Activated CD4-positive, alpha-beta T cell treated with anti-CD3 and anti-CD28 coated beads, Interleukin-2, amount 50 U/mL, for 48 hours (primary cell): ENCODE measurements around the gene KCNG3.

Experiments
- DNase-seq, 2 experiments: peaks; one replicate each; pipeline ENCODE4 v3.0.0-alpha.2; 2020

Gene KCNG3, protein sequence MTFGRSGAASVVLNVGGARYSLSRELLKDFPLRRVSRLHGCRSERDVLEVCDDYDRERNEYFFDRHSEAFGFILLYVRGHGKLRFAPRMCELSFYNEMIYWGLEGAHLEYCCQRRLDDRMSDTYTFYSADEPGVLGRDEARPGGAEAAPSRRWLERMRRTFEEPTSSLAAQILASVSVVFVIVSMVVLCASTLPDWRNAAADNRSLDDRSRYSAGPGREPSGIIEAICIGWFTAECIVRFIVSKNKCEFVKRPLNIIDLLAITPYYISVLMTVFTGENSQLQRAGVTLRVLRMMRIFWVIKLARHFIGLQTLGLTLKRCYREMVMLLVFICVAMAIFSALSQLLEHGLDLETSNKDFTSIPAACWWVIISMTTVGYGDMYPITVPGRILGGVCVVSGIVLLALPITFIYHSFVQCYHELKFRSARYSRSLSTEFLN

DNA sequence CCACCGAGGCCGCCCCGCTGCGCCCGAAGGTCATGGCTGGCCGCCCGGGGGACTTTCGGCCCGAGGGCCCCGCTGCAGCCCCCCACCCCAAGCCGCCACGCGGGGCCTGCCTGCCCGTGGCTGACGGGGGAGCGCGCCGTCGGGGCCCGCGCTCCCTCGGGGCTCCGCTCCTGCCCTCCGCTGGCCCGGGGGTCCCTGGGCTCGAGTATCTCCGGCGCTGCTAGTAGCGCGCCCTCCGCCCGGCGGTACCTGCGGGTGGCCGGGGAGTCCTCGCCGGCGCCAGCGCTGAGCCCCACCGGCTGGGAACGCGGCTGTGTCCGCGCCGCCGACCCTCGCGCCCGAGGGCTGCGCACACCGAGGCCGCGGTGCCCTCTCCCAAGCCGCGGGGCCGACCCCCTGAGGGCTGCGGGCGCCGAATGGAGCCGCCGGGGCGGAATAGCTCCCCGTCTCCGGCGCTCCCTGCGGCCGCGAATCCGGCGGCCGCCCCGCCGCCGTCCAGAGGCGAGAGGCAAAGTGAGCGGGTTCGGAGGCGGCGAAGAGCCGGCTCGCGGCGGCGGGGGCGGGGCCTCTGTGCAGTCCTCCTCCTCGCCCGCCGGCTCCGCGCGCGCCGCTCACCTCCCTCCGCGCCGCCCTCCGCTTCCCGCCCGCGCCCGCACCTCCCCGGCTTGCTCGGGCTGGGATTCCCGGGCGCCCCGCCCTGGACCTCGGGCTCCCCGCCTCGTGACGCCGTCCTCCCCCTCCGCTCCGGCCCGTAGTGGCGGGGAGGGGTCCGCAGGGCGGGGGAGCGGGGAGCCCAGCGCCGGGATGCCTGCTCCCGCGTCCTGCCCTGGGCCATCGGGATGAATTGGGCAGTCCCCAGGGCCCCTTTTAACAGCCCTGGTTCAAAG is at the start of gene KCNG3:
TSS of gene KCNG3 (minus strand) at position 515 of the 887 bp plus-strand sequence. CDS start at position 34, 481 bp downstream.
- peak; percentile 64 to 73 for DNase-seq

DNA sequence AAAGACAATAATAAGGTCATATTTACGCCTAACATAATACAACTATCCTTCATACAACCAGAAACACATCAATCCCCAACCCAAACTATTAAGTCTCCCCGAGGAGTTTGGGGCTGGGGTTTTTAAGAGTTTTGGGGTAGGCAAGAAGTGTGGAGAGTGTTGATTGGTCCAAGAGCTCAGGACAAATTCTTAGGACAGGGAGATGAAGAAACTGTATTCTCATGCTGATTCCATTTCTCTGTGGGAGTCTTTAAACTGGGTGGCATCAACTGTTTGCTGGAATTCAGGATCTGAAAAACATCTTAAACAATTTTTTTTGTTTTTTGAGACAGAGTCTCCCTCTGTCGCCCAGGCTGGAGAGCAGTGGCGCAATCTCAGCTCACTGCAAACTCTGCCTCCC is 49.1 kb upstream of the KCNG3 start:
- DNase-seq = no peak

DNA sequence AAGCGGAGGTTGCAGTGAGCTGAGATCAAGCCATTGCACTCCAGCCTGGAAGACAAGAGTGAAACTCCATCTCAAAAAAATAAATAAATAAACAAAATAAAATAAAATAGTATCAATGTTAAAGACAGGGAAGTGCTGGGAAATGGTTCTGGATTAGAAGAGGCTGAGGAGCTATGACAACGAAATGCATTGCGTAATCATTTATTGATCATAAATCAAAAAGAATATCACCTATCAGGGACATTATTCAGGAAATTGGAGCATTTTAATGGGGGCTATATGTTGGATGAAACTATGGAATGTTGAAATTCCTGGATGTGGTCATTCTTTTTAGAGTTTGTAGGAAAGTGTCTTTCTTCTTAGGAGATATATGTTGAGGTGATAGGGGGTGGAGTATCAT is 43.7 kb upstream of the KCNG3 start:
- DNase-seq = no peak

DNA sequence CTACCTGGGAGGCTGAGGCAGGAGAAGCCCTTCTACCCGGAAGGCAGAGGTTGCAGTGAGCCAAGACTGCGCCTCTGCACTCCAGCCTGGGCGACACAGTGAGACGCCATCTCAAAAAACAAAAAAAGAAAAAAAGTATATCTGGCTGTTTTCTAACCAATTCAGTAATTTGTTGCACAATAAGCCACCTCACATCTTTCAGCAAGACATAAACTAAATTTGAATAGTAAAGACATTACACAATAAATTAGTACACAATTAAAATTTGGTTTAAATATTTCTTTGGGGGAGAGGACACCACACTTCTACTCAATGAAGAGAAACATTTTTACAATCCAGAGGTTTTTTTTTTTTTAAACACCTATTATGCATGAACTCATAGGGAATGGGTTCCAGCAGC is 38.6 kb upstream of the KCNG3 start:
- DNase-seq = no peak

DNA sequence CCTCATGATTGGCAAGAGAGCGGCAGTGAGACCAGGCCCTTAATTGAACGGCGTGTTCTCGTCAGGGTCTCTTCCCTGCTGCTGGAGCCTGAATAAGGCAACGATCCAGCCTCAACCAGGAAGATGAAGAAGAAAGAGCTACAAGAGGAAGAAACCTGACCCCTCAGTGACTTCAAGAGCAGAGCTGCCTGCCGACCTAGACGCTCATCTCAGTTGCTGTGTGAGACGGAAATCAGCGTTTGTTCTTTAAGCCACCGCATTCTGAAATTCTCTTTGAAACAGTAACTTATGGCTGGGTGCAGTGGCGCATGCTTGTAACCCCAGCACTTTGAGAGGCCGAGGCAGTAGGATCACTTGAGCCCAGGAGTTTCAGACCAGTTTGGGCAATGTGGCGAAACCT is 29.6 kb upstream of the KCNG3 start:
- no peak for DNase-seq

DNA sequence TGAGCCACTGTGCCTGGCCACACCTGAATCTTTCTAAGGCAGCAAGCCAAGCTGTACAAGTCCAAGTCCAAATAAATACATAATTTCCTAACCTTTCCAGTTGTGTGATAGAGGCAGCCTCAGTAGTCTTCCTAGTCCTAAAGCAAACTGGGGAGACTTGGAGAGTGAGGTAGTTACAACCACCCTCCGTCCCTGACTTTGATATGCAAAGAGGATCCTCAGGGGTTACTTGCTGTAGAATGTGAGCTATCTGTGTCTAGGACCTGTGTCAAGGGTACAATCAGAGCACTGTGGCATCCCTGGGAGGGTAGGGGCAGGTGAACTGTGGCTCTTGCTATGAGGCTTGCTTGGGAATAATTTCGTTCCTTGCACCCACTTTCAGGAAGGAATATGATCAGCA is 28.3 kb upstream of the KCNG3 start:
- DNase-seq = no peak

DNA sequence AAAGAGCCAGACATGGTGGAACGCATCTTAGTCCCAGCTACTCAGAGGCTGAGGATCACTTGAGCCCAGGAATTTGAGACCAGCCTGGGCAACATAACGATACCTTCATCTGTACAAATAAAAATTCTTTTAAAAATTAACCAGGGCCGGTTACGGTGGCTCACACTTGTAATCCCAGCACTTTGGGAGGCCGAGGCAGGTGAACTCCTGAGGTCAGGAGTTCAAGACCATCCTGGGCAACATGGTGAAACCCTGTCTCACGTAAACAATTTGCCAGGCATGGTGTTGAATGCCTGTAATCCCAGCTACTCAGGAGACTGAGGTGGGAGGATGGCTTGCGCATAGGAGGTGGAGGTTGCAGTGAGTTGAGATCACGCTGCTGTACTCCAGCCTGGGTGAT is 25.8 kb upstream of the KCNG3 start:
- DNase-seq = no peak

DNA sequence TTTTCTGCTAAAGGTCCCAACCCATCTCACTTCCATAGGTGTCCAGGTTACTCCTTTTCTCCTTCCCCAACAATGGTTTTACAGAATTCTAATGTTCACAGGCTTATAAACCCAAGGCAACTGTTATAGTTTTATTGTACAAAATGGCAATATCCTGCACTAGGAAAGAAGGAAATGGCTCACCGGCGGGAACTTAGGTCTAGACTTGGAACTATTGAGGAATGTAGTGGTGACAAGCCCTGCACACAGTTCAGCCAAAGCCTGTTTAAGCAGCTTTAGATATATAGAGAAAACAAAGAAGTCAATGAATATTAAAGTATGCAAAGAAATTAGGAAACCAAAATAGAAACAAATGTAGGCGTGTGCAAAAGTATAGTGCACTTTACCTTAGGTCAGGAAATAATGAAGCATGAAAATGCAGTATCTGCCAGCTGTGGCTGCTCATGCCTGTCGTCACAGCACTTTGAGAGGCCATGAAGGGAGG is 22.7 kb upstream of the KCNG3 start:
- no peak for DNase-seq

DNA sequence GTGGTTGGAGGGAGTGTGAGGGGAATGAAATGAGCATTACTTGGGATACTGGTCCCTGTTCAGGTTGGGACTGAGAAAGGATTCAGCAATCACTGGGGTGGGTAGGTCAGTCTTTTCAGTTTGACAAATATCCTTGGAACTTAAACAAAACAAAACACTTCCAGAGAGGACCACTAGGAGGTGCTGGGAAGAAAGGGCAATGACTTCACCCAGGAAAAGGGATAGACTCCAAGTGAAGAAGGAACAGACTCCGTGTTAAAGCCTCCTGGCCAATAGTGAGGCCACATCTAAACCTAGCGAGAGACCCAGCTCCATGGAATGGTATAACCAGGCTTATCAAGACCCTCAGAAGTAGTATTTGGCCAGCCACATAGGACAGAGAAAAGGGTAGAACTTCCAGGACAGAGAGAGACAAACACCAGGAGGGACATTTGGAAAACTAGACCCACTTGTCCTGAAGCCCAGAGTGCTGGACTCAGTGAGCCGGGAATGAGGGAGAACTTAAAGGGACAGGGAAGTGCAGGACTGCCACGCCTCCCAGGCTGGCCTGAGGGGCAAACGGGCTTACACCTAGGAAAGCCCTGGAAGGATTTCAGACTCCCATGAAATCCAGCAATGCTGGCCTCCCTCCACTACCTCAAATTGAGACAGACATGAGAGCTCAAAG is 19.6 kb upstream of the KCNG3 start:
- DNase-seq = peak in 1 of 2 experiments; percentile 10

DNA sequence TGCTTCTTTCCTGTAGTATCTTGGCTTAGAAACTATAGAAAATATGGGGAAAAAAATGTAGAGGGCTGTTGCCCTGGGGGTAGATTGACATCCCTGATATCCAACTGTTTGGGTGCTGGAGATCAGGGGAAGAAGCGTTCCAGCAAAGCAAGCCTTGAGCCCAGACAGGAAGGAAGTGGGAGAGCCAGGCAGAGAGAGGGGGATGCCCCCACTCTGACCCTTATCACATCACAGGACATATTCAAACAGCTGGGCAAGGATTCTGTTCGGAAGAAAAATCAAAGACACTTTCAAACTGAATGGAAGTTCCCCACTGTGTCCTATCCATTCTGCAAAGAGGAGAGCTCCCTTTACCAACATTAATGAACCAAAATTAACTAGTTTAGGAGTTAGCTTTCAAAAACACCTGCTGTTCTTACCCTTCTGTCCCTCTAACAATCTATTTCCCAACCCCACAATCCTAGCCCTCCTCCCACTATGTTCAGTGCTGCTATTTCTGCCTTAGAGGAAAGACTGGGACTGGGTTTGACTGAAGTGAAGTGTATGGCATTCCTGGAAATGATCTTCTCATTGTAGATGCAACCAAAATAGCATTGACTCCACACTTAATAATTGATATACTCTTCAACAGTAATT is 16.9 kb upstream of the KCNG3 start:
- DNase-seq = no peak

DNA sequence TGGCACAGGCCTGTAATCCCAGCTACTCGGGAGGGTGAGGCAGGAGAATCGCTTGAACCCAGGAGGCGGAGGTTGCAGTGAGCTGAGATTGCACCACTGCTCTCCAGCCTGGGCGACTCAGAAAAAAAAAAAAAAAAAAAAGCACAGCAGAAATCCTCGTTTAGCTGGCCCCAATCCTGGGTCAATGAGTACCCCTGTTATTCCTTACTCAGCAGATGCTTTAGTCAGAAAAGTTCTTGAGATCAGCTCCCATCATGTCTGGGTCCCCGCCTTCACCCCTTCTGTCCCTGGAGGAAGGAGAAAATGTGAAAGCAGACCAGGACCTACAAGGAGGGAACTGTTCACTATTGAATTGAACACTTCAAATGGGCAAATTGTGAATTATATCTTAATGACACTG is 16.4 kb upstream of the KCNG3 start:
- DNase-seq = no peak

DNA sequence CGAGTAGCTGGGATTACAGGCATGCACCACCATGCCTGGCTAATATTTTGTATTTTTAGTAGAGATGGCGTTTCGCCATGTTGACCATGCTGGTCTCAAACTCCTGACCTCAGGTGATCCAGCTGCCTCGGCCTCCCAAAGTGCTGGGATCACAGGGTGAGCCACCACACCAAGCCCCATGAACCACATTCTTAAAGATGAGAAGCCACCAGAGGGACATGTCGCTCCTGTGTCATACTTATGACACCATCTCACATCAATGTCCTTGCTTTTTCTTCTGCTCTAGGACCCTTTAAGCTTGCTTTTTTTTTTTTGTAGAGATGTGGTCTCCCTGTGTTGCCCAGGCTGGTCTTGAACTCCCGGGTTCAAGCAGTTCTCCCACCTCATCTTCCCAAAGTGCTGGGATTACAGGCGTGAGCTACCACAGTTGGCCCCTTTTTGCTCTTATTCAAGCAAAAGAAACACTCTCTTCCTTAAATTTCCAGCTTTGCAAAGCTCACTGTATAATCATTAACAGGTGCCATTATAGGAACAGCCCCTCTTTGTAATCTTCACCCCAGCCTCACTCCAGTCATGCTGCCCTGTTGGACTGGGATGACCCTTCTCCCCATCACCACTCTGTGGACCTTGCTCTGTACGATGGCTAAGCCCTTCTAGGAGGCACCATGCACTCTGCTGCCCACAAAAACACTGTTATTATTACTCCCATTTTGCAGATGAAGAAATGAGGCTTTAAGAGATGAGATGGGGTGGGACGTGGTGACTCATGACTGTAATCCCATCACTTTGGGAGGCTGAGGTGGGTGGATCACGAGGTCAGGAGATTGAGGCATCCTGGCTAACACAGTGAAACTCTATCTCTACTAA is 10.8 kb upstream of the KCNG3 start:
- no peak for DNase-seq

DNA sequence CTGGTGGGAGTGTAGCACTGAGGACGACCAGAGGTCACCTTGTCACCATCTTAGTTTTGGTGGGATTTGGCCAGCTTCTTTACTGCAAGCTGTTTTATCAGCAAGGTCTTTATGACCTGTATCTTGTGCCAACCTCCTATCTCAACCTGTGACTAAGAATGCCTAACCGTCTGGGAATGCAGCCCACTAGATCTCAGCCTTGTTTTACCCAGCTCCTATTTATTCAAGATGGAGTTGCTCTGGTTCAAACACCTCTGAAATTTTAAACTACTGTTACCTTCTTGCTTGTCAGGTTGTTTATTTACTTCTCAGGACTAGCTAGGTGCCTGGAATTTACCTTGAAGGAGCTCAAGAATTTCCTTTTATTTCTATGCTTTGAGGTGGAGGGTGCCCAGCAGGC is 9.5 kb upstream of the KCNG3 start:
- no peak for DNase-seq

DNA sequence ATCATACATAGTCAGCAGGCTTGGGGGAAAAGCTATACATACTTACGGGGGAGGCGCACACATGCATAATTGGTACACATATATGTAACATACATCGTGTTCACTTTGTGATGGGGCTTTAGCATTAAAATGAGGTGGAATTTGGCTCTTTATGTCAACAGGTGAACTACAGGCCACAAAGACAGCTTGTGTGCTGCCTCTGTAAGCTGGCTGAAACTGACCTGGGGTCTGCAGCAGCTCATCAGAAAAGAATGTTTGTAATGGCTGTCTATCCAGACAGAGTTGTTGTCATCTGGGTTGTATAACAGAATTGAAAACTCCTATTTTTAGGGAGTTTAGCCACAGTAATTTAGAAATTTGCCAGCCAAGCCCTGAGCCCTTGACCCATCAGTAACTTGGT is 4.7 kb upstream of the KCNG3 start:
- DNase-seq = no peak

DNA sequence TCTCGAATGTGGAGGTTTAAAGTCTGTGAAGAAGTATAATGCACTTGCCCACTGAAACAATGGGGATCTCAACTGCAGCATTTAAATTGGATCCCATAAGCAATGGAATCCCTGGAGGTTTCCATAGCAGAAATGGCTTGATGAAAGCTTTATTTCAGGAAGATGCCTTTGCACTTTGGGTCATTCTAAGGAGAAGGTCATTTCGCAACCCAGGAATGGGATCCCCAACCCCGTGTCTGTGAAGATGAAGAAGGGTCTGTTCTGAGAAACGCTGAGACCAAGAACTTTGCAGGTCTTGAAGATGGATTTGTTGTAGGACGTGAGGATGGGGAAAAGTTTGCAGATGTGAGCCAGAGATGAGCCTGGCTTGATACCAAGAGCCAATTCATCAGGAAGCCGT is 1.8 kb upstream of the KCNG3 start:
- DNase-seq = no peak

DNA sequence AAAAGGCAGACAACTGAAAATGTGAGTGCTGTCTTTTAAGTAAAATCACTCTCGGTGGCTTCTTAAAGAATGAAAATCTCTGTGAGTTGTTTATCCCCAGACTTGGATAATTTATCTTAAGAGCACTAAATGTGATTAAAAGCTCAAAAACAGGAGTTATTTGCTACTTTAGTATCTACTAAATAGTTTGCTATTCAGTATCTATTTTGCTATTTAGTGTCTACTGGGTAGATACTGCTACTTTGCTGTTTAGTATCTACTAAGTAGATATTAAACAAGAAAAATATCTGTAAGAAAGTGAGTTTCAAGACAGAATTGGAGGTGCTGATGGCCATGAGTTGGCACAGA is 1.4 kb upstream of the KCNG3 start:
- DNase-seq = no peak

DNA sequence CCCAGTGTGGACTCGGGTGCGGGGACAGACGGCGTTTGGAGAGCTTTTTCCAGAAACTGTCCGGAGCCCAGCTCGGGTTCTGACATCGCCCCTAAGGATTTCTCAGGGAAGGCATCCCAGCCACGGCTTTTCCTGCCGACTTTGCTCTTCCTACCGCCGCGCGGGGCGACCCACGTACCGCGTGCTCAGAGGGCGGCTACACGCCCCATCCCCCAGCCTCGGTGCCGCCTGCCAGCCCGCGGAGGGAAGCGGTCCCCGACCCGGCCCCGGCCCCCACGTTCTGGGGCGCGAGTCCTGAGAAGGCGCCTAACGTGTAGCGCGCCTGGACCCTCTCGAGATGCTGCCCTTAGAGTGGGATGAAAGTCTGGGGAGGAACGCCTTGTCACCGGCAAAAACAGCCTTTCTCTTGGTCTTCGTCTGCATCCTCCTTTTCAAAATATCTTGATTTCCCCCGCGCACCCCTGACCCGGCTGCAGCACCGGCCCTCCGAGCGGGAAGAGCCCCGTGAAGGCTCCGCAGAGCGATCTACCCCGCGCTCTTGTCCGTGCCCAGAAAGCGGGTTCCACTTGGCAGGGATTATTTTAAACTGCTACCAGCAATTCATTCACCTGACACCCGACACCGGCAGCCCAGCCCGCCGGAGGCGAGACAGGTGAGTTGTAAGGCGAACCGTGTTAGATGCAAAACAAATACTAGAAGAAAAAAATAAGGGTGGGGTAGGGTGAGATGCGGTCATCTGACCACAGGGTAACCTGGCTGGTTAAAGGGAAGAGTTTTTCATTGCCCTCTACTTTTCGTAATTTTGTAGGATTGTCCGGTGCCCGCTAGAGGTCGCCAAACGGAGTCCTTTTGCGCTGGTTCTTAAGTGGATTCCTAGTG is 812 bp upstream of the KCNG3 start:
- DNase-seq = peak; percentile 81 to 85

DNA sequence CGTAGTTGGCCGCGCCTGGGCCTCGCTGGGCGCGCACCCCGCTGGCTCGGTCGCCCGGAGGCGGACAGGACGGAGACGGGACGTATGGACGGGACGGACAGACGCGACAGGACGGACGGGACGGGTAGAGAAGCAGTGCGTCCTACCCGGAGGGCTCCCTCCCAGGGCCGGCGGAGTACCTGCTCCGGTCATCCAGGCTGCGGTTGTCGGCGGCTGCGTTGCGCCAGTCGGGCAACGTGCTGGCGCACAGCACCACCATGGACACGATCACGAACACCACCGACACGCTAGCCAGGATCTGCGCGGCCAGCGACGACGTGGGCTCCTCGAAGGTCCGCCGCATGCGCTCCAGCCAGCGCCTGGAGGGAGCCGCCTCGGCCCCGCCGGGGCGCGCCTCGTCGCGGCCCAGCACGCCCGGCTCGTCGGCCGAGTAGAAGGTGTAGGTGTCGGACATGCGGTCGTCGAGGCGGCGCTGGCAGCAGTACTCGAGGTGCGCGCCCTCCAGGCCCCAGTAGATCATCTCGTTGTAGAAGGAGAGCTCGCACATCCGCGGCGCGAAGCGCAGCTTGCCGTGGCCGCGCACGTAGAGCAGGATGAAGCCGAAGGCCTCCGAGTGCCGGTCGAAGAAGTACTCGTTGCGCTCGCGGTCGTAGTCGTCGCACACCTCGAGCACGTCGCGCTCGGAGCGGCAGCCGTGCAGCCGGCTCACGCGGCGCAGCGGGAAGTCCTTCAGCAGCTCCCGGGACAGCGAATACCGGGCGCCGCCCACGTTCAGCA is 903 bp downstream of the KCNG3 start:
- DNase-seq = peak; percentile 16 to 35

DNA sequence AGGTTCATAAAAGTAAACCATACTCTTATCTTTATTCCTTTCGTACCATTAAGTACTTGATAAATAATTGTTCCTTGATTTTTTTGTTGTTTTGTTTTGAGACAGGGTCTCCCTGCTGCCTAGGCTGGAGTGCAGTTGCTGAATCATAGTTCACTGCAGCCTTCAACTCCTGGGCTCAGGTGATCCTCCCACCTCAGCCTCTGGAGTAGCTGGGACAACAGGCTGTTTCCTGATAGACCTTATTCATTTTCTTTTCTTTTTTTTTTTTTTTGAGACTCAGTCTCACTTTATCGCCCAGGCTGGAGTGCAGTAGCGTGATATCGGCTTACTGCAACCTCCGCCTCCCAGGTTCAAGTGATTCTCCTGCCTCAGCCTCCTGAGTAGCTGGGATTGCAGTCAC is 5.5 kb downstream of the KCNG3 start:
- DNase-seq = no peak
